Smooth muscle cell (in vitro differentiated cells): ENCODE data around the gene PDXK. TPM values are rescaled to one million over a fixed set of nuclear protein-coding genes. Genes with fewer than 3 reads are reported as not detected.
"Not testable (repeated sequence)": the region's sequence is repeated elsewhere in the genome, so short reads cannot be mapped to it uniquely, and the experiment has no call there.

Experiments used
- DNase-seq: peaks from one replicate; lab custom pipeline; 2025; ENCODE audit not compliant: unreplicated experiment; lab: John Stamatoyannopoulos, UW
- H2AFZ ChIP-seq: fragments of 200-600 bp; sonication (generic); 2 replicates; pipeline ENCODE4 v1.6.0; 2016; ENCODE audit warnings: antibody characterized with exemption, low read depth, mild to moderate bottlenecking
- H3F3A ChIP-seq: fragments of 200-600 bp; sonication (generic); 2 replicates; pipeline ENCODE4 v1.6.0; 2017; ENCODE audit warnings: antibody characterized with exemption, low read depth
- H3K27ac ChIP-seq: fragments of 200-600 bp; sonication (generic); 2 replicates; pipeline ENCODE4 v1.5.1; 2016; ENCODE audit warnings: low read depth, mild to moderate bottlenecking
- H3K27me3 ChIP-seq: fragments of 200-600 bp; sonication (generic); 2 replicates; pipeline ENCODE4 v1.6.1; 2016; ENCODE audit warnings: low read depth, mild to moderate bottlenecking
- H3K36me3 ChIP-seq: fragments of 200-600 bp; sonication (generic); 2 replicates; pipeline ENCODE4 v1.5.1; 2016; ENCODE audit warnings: low read depth
- H3K4me1 ChIP-seq: fragments of 200-600 bp; sonication (generic); 2 replicates; pipeline ENCODE4 v1.5.1; 2016; ENCODE audit warnings: low read depth
- H3K4me2 ChIP-seq: fragments of 200-600 bp; sonication (generic); 2 replicates; pipeline ENCODE4 v1.6.0; 2016; ENCODE audit warnings: mild to moderate bottlenecking
- H3K4me3 ChIP-seq: fragments of 200-600 bp; sonication (generic); 2 replicates; pipeline ENCODE4 v1.5.1; 2016; ENCODE audit warnings: mild to moderate bottlenecking
- H3K79me2 ChIP-seq: fragments of 200-600 bp; sonication (generic); 2 replicates; pipeline ENCODE4 v1.6.0; 2016; ENCODE audit warnings: low read depth, mild to moderate bottlenecking
- H3K9ac ChIP-seq: fragments of 200-600 bp; sonication (generic); 2 replicates; pipeline ENCODE4 v1.6.0; 2016; ENCODE audit warnings: low read depth
- H3K9me3 ChIP-seq: fragments of 200-600 bp; sonication (generic); replicated peaks from 2 replicates; pipeline ENCODE4 v1.5.1; 2016; ENCODE audit warnings: low read depth
- H4K20me1 ChIP-seq: fragments of 200-600 bp; sonication (generic); 2 replicates; pipeline ENCODE4 v1.6.0; 2016; ENCODE audit warnings: low read depth
- WGBS: methylation state at CpG from one replicate; pipeline ENCODE4 v1.1.7; 2016; ENCODE audit warnings: low lambda C conversion rate; 5-methylcytosine and 5-hydroxymethylcytosine counted together
- polyA plus RNA-seq: library from polyadenylated mRNA; unstranded; fragments of >200 nt; fragmentation: Nextera tagmentation; extraction: Ambion mirVana; gene quantifications from 2 replicates; pipeline ENCODE4 v1.2.1, GENCODE V29; 2016
- total RNA-seq: library from RNA; depleted of rRNA; stranded (reverse); fragments of >200 nt; gene quantifications from 2 replicates; pipeline ENCODE4 v1.2.3, GENCODE V29; 2014
- TF ChIP-seq, protein P1 (sequence below): fragments of 200-600 bp; sonication (generic); IDR thresholded peaks from 2 replicates; pipeline ENCODE4 v1.5.1; 2017; ENCODE audit warnings: borderline replicate concordance, mild to moderate bottlenecking, antibody characterized with exemption; ENCODE audit not compliant: insufficient read depth, poor library complexity, severe bottlenecking

Gene PDXK
- total and polyA plus RNA-seq, 2 experiments from 2014 or later, result 92.6 to 184 TPM

DNA sequence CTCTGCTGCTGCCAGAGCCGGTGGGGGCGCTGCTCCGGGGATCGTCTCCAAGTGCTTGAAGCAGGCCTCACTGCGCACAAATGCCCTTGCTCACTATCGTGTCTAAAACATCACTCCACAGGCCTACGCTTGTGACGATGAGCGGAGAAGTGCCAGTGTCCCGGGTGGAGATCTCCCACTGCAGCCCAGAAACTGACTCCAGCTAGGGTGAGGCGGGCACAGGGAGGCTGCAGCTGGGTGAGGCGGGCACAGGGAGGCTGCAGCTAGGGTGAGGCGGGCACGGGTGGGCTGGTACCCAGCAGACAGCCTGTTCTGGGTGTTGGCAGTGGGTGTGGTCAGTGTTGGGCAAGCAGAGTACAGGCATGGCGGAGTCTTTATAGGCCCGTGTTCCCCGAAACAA lies 22.7 kb upstream of the PDXK start:
- no peaks in the 10 kb centered on the region for H3F3A ChIP-seq
- no peaks in the 10 kb centered on the region for H3K9me3 ChIP-seq
- H2AFZ ChIP-seq, result no peak overlapping the region
- H3K9ac ChIP-seq, result no peak overlapping the region
- 98% methylated on average over 17 of the region's 17 CpGs for WGBS
- no peaks in the 10 kb centered on the region for H4K20me1 ChIP-seq
- H3K4me3 ChIP-seq, result no peak overlapping the region
- TF ChIP-seq, protein P1, sequence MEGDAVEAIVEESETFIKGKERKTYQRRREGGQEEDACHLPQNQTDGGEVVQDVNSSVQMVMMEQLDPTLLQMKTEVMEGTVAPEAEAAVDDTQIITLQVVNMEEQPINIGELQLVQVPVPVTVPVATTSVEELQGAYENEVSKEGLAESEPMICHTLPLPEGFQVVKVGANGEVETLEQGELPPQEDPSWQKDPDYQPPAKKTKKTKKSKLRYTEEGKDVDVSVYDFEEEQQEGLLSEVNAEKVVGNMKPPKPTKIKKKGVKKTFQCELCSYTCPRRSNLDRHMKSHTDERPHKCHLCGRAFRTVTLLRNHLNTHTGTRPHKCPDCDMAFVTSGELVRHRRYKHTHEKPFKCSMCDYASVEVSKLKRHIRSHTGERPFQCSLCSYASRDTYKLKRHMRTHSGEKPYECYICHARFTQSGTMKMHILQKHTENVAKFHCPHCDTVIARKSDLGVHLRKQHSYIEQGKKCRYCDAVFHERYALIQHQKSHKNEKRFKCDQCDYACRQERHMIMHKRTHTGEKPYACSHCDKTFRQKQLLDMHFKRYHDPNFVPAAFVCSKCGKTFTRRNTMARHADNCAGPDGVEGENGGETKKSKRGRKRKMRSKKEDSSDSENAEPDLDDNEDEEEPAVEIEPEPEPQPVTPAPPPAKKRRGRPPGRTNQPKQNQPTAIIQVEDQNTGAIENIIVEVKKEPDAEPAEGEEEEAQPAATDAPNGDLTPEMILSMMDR, result no peak
- no peaks in the 10 kb centered on the region for H3K36me3 ChIP-seq
- H3K4me2 ChIP-seq, result no peak overlapping the region
- H3K4me1 ChIP-seq, result no peaks in the 10 kb centered on the region
- H3K79me2 ChIP-seq, result no peaks in the 10 kb centered on the region
- no peak overlapping the region for H3K27ac ChIP-seq
- H3K27me3 ChIP-seq, result no peaks in the 10 kb centered on the region
- no peak for DNase-seq

DNA sequence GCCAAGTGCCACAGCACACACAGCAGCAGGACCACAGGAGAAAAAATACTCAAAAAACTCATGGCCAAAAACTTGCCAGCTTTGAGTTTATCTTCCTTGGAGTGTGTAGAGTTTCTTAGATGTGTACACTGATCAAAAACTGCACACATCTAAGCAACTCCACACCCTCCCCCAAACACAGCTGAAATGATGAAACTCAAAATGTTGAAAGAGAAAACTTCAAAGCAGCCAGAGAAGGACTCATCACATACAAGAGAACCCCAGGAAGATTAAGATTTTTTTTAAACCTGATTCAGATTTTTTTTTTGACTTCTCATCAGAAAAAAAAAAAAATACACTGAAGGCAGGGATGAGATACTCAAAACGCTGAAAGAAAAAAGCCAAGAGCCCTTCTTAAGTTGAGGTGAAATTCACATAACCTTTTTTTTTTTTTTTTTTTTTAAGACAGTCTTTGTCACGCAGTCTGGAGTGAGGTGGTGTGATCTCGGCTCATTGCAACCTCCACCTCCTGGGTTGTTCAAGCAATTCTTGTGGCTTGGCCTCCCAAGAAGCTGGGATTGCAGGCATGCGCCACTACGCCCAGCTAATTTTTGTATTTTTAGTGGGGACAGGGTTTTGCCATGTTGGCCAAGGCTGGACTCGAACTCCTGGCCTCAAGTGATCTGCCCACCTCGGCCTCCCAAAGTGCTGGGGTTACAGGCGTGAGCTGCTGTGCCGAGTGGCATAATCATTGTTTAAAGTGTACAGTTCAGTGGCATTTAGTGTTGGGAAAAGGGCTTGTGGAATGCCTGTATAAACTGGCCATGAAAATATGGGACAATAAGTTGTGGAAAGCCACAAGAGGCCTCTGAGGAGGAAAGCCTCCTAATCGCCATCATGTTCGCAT lies 20.9 kb upstream of the PDXK start:
- no peaks in the 10 kb centered on the region for H3K36me3 ChIP-seq
- H3K9me3 ChIP-seq, result no peaks in the 10 kb centered on the region
- H3K4me2 ChIP-seq, result no peak overlapping the region
- no peak overlapping the region for H3K4me3 ChIP-seq
- H3K27me3 ChIP-seq, result no peaks in the 10 kb centered on the region
- H3K4me1 ChIP-seq, result peaks cover 6% of the 10 kb centered on the region
- H2AFZ ChIP-seq, result no peak overlapping the region
- no peaks in the 10 kb centered on the region for H3F3A ChIP-seq
- TF ChIP-seq, protein P1, result no peak
- no peak overlapping the region for H3K27ac ChIP-seq
- H3K9ac ChIP-seq, result no peak overlapping the region
- 71% methylated on average over 11 of the region's 11 CpGs for WGBS
- H4K20me1 ChIP-seq, result no peaks in the 10 kb centered on the region
- H3K79me2 ChIP-seq, result no peaks in the 10 kb centered on the region
- DNase-seq, result no peak

DNA sequence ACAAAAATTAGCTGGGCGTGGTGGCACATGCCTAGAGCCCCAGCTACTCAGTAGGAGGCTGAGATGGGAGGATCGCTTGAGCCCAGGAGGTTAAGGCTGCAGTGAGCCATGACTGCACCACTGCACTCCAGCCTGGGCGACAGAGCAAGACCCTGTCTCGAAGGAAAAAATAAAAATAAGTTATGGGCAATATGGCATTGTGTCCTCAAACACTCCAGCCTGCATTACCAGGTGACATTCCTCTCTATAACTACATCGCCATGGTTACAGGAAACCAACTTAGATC lies 19.5 kb upstream of the PDXK start:
- H2AFZ ChIP-seq, H4K20me1 ChIP-seq, H3K4me3 ChIP-seq, H3K27ac ChIP-seq, H3K27me3 ChIP-seq, H3K4me2 ChIP-seq, H3K9ac ChIP-seq, DNase-seq, H3K79me2 ChIP-seq, H3F3A ChIP-seq, H3K36me3 ChIP-seq, H3K9me3 ChIP-seq: not testable (repeated sequence)
- WGBS, result 98% methylated on average over 5 of the region's 5 CpGs
- H3K4me1 ChIP-seq, result peaks cover 10% of the 10 kb centered on the region

DNA sequence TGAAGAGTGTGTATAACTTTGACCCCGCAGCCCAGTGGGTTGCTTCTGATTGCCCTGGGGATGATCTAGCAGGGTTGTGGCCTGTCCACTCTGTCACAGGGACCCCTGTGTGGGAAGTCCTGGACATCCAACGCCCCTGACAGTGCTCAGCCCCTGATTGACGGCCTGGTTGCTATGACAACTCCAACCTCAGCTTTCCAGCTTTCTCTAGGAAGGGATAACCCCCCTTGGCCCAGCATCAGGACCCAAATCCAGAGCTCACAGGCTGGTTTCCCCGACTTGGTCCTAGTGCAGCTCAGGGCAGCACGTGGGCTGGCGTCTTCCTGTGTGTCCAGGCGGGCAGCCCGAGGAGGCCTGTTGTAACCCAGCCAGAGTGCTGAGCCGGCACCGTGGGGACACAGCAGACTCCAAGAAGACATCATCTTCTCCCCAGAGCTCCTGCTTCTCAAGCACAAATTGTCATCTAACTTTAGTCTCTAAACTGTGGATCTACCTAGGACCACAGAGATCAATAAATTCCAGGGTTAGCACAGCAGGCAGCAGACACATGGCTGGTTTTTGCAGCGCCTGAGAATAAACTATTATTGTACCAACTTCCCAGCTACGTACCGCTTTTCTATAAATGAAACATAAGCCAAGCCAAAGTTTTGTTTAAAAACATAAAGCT lies 18.9 kb upstream of the PDXK start:
- DNase-seq, result no peak
- Histone ChIP-seq H3K27me3 (no peaks in the 10 kb centered on the region), H3K79me2 (no peaks in the 10 kb centered on the region), H3K36me3 (no peaks in the 10 kb centered on the region), H3K9me3 (no peaks in the 10 kb centered on the region), H3K4me2 (no peak overlapping the region), H3K4me3 (no peak overlapping the region), H3K9ac (no peak overlapping the region), H2AFZ (no peak overlapping the region), H4K20me1 (no peaks in the 10 kb centered on the region), H3K27ac (no peak overlapping the region), H3K4me1 (peaks cover 10% of the 10 kb centered on the region), H3F3A (no peaks in the 10 kb centered on the region)
- TF ChIP-seq, protein P1, result no peak
- WGBS, result 93% methylated on average over 13 of the region's 13 CpGs
